BLaER1 (cell line): ENCODE results near the gene RNF157.

ENCODE experiments used
- H3K27ac ChIP-seq: shearing (Covaris generic); formaldehyde crosslinking; 2 replicates; pipeline ENCODE4 v1.8.1; 2022
- H3K27me3 ChIP-seq: shearing (Covaris generic); formaldehyde crosslinking; 2 replicates; pipeline ENCODE4 v1.8.1; 2022
- H3K36me3 ChIP-seq: shearing (Covaris generic); formaldehyde crosslinking; 2 replicates; pipeline ENCODE4 v1.8.1; 2022
- H3K4me1 ChIP-seq: shearing (Covaris generic); formaldehyde crosslinking; 2 replicates; pipeline ENCODE4 v1.8.1; 2022
- H3K4me2 ChIP-seq: shearing (Covaris generic); formaldehyde crosslinking; 2 replicates; pipeline ENCODE4 v1.8.1; 2022
- H3K4me3 ChIP-seq: shearing (Covaris generic); formaldehyde crosslinking; 2 replicates; pipeline ENCODE4 v1.8.1; 2022
- H3K9ac ChIP-seq: shearing (Covaris generic); formaldehyde crosslinking; 2 replicates; pipeline ENCODE4 v1.8.1; 2022
- H3K9me3 ChIP-seq: shearing (Covaris generic); formaldehyde crosslinking; 2 replicates; pipeline ENCODE4 v1.8.1; 2022
- H4K20me1 ChIP-seq: shearing (Covaris generic); formaldehyde crosslinking; 2 replicates; pipeline ENCODE4 v1.8.1; 2022
- Cebpa-rat ChIP-seq: shearing (Covaris generic); IDR thresholded peaks from 2 replicates; pipeline ENCODE4 v1.8.1; 2022

RNF157 gene

DNA sequence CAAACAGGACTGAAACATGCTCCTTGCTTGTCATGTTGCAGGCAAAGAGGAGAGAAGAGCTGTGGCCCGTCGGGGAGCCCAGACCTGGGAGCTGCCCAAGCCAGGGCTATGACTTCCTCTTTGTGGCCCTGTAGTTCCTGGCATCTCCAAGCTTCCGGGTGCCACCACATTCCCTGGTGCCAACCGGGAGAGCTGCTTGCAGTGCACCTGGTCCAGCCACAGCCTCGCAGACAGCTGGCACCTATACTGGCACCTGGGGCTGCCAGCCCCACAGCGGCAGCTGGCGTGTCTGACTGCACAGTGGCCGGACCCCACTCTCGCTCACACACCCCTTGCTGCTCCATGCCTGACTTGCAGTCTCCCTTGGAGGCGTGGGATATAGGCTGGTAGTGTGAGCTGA is 62.2 kb downstream of the RNF157 start:
- Histone ChIP-seq H3K9ac (no peak overlapping the region), H3K27ac (no peak overlapping the region), H3K4me1 (peaks cover 15% of the 10 kb centered on the region), H4K20me1 (no peaks in the 10 kb centered on the region), H3K36me3 (no peaks in the 10 kb centered on the region), H3K27me3 (no peaks in the 10 kb centered on the region), H3K4me3 (no peak overlapping the region), H3K9me3 (peaks cover 10% of the 10 kb centered on the region), H3K4me2 (no peak overlapping the region)
- no peak for TF ChIP-seq Cebpa-rat

DNA sequence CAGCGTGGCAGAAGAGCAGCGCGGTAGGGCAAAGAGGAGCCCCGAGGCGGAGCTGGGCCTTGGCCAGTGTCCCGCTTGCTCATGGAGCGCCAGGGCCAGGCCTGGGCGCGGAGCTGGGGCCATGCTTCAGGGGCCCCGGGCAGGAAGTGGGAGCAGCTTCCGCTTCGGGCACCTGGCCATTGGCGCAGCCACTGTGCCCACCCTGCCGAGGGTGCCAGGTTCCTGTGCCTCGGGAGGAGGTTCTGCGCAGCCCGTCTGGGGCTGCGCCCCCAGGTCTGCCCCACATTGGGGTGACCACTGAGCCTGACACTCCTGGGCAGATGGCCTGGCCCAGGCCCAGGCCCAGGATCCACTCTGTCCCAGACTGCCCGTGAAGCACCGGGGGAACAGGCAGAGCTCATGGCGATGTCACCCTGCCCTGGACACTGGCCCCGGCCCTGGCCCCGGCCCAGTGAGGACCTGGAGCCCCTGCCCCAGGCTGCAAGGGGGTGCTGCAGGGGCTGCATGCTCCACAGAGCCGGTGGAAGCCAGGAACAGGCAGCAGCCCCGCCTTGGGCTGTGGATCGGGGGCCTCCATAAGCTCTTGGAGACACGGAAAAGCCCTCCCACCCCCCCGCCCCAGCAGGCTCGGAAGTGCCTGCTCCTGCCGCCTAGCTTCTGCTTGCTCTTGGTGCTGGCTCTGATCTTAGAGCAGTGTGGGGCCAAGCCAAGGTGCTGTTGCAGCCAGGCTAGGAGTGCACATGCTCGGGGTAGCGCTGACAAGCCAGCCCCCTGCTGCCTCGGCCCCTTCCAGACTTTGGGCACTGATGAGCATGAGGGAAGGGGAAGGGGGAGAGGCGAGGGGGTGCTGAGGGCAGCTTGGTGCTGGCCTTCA is 63.4 kb downstream of the RNF157 start:
- Histone ChIP-seq H3K4me1 (peaks cover 13% of the 10 kb centered on the region), H3K9ac (no peak overlapping the region), H4K20me1 (no peaks in the 10 kb centered on the region), H3K27me3 (no peaks in the 10 kb centered on the region), H3K4me3 (no peak overlapping the region), H3K9me3 (peaks cover 10% of the 10 kb centered on the region), H3K4me2 (no peak overlapping the region), H3K36me3 (no peaks in the 10 kb centered on the region), H3K27ac (no peak overlapping the region)
- TF ChIP-seq Cebpa-rat: no peak

DNA sequence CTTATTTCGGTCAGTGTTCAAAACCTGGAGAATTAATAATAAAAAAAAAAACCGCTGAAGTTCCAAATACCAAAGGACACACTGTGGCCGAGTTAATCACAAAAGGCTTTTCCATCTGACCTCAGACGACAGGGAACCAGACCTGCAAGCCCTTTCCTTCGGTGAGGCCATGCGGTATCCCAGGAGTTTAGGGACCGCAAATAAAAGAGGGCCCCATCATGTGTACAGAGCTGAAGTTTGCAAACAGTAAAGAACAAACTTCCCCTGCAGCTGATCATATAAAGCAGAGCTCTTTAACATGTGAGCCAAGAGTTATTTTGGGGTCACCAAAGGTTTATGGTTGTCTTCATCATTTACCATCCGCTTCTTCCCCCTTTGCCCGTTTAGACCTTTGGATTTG is 66.3 kb downstream of the RNF157 start:
- Histone ChIP-seq H3K4me1 (no peaks in the 10 kb centered on the region), H3K27ac (no peak overlapping the region)

DNA sequence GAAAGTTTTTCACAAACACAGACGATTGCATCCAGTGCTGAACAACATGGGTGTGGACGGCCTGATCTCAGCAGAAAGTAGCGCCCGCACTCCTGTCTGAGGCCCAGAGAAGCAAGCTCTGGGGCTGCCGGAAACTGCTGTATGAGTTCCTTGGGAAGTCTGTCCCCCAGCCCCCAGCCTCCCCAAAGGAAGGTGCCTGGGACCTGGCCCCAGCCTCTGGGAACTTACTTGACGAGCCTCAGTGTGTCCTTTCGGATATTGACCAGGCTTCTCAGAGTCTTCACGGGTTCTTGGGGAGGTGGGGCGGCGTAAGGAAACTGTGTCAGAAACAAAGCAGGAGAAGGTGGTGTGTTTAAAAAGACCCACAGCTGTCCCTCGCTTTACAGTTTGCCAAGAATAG is 66.8 kb downstream of the RNF157 start:
- Histone ChIP-seq H4K20me1 (no peaks in the 10 kb centered on the region), H3K4me2 (no peak overlapping the region), H3K9me3 (peaks cover 10% of the 10 kb centered on the region), H3K4me1 (no peaks in the 10 kb centered on the region), H3K4me3 (no peak overlapping the region), H3K36me3 (no peaks in the 10 kb centered on the region), H3K27ac (no peak overlapping the region), H3K27me3 (no peaks in the 10 kb centered on the region), H3K9ac (no peak overlapping the region)
- no peak for TF ChIP-seq Cebpa-rat

More for the DNA sequence above, 66.3 kb downstream of the RNF157 start:
- no peak for TF ChIP-seq Cebpa-rat
- no peaks in the 10 kb centered on the region for H3K27me3 ChIP-seq
- H3K36me3 ChIP-seq: no peaks in the 10 kb centered on the region
- no peak overlapping the region for H3K4me3 ChIP-seq
- H3K9me3 ChIP-seq: peaks cover 10% of the 10 kb centered on the region
- H3K9ac ChIP-seq: no peak overlapping the region
- H3K4me2 ChIP-seq: no peak overlapping the region
- H4K20me1 ChIP-seq: no peaks in the 10 kb centered on the region

DNA sequence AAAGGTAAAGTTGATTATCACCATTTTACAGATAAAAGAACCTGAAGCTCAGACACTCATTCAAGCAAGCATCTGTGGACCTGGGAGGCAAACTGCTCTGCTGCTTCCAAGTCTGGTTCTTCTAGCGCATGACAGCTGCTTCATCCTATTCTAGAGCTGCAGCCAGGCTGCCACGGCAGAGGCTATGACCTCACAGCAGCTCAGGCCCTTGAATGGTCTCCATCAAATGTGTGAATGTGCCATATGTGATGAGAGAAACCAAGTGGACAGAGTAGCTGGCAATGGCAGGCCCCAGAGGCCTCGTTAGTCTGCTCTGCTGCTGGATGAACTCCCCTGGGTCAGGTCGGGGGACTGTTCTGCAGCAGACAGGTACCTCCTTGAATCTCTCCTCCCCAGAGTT is 68.6 kb downstream of the RNF157 start:
- Histone ChIP-seq H3K27ac (no peak overlapping the region), H3K9ac (no peak overlapping the region), H3K36me3 (no peaks in the 10 kb centered on the region), H3K4me3 (no peak overlapping the region), H3K4me1 (no peaks in the 10 kb centered on the region), H3K27me3 (no peaks in the 10 kb centered on the region), H3K4me2 (no peak overlapping the region), H4K20me1 (no peaks in the 10 kb centered on the region), H3K9me3 (no peaks in the 10 kb centered on the region)
- TF ChIP-seq Cebpa-rat: no peak

DNA sequence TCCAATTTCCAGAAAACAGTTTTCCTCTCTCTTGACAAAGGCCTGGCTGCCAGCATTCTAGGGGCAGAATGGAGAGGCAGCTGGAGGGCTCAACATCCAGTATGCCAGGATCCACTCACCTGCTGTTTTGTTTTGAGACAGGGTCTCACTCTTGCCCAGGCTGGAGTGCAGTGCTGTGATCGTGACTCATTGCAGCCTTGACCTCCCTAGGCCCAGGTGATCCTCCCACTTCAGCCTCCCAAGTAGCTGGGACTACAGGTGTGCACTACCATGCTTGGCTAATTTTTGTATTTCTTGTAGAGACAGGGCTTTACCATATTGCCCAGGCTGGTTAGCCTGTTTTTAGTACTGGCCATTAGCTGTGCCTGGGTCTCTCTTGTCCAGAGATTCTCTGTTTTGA is 70.2 kb downstream of the RNF157 start:
- Histone ChIP-seq H3K9me3 (no peaks in the 10 kb centered on the region), H3K36me3 (no peaks in the 10 kb centered on the region), H4K20me1 (no peaks in the 10 kb centered on the region), H3K4me1 (no peaks in the 10 kb centered on the region), H3K4me2 (no peak overlapping the region), H3K9ac (no peak overlapping the region), H3K27ac (no peak overlapping the region), H3K27me3 (no peaks in the 10 kb centered on the region), H3K4me3 (no peak overlapping the region)
- no peak for TF ChIP-seq Cebpa-rat

DNA sequence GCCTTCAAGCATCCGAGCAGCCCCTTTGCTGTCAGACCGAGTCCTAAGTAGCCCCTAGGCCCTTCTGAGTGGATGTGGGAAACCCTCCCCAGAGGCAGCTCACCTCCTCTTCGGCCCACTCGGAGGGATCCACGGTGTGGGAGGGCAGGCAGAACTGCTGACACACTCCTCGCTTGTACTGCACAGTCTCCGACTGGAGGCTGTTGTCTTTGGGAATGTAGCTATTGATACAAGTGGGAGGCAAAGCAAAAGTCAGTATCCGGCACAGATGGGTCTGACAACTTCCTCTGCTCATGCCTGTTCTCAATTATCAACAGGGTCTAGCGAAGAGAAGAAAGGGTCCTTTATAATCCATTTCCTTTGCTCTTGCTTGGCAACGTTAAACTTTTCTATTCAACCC is 73.4 kb downstream of the RNF157 start:
- no peak overlapping the region for H3K9ac ChIP-seq
- no peaks in the 10 kb centered on the region for H3K9me3 ChIP-seq
- no peak overlapping the region for H3K4me3 ChIP-seq
- no peaks in the 10 kb centered on the region for H3K4me1 ChIP-seq
- no peaks in the 10 kb centered on the region for H3K27me3 ChIP-seq
- H4K20me1 ChIP-seq: no peaks in the 10 kb centered on the region
- H3K27ac ChIP-seq: no peak overlapping the region
- no peaks in the 10 kb centered on the region for H3K36me3 ChIP-seq
- no peak overlapping the region for H3K4me2 ChIP-seq
- no peak for TF ChIP-seq Cebpa-rat

DNA sequence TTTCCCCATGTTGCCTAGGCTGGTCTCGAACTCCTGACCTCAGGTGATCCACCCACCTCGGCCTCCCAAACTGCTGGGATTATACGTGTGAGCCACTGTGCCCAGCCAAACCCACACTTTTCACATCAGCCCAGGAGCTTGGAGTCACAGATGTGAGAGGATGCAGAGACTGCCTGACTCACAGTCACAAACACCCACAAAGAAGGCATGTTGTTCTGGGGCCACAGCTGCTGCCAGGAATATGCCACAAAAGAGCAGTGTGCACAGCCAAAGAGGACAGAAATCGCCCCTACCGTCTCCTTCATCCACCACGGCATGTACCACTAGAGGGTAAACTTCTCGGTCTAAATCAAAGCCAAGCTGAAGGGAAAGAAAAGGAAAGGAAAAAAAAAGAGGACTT is 74.1 kb downstream of the RNF157 start:
- H3K27me3 ChIP-seq: no peaks in the 10 kb centered on the region
- no peaks in the 10 kb centered on the region for H3K36me3 ChIP-seq
- no peak overlapping the region for H3K9ac ChIP-seq
- H3K9me3 ChIP-seq: no peaks in the 10 kb centered on the region
- TF ChIP-seq Cebpa-rat: no peak
- no peaks in the 10 kb centered on the region for H3K4me1 ChIP-seq
- no peak overlapping the region for H3K4me2 ChIP-seq
- no peak overlapping the region for H3K27ac ChIP-seq
- H3K4me3 ChIP-seq: no peak overlapping the region
- no peaks in the 10 kb centered on the region for H4K20me1 ChIP-seq

DNA sequence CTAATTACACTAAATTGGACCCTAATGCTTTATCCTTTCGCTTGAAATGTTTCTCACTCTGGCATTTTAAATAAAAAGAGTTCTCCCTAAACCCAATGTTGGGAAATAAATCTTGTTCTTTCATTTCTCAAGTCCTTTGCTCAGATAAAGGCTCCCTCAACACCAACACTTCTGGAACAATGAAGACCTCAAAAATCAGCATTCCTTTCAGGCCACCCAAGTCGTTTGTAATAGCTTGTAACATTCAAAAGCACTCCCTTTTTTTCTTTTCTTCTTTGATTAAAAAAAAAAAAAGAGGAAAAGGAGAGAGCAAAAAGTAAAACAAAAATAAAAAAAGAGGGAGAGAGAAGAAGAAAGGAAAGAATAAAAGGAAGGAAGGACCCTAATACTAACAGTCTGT is 76.0 kb downstream of the RNF157 start:
- H3K9ac ChIP-seq: no peak overlapping the region
- no peak overlapping the region for H3K4me2 ChIP-seq
- H3K27me3 ChIP-seq: no peaks in the 10 kb centered on the region
- H3K9me3 ChIP-seq: no peaks in the 10 kb centered on the region
- no peaks in the 10 kb centered on the region for H3K36me3 ChIP-seq
- TF ChIP-seq Cebpa-rat: no peak
- H4K20me1 ChIP-seq: no peaks in the 10 kb centered on the region
- no peak overlapping the region for H3K4me3 ChIP-seq
- H3K4me1 ChIP-seq: no peaks in the 10 kb centered on the region
- no peak overlapping the region for H3K27ac ChIP-seq

DNA sequence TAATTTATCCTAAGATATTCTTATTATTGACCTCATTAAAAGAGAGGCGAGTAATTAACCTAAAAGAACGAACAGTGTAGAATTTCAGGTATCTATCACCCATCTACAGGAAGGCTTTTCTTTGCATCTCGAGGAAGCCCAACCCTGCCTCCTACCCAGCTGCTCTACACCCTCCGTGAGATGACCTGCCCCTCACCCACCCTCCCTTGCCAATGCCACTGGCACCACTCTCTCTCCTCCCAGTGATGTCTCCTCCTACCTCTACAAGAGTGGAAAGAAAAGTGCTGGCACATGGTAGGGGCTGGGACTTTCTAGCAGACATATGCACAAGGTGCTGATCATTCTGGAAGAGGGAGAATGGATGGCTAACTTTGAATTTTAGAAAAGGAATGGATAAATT is 76.4 kb downstream of the RNF157 start:
- no peak overlapping the region for H3K9ac ChIP-seq
- H3K4me1 ChIP-seq: no peaks in the 10 kb centered on the region
- H3K27ac ChIP-seq: no peak overlapping the region
- no peaks in the 10 kb centered on the region for H3K36me3 ChIP-seq
- TF ChIP-seq Cebpa-rat: no peak
- no peak overlapping the region for H3K4me3 ChIP-seq
- no peak overlapping the region for H3K4me2 ChIP-seq
- no peaks in the 10 kb centered on the region for H4K20me1 ChIP-seq
- H3K27me3 ChIP-seq: no peaks in the 10 kb centered on the region
- no peaks in the 10 kb centered on the region for H3K9me3 ChIP-seq
